H1 (cell line): ENCODE data around the gene UBE2I. TPM values are rescaled to one million over a fixed set of nuclear protein-coding genes. Genes with fewer than 3 reads are reported as not detected.

ENCODE experiments used
- CTBP2 ChIP-seq: IDR thresholded peaks from 2 replicates; pipeline ENCODE4 v1.7.0; 2011; ENCODE audit warnings: borderline replicate concordance, mild to moderate bottlenecking, moderate library complexity, mixed read lengths, low read length; ENCODE audit not compliant: insufficient read depth, insufficient read length
- JUND ChIP-seq: IDR thresholded peaks from 2 replicates; pipeline ENCODE4 v1.6.1; 2011; ENCODE audit warnings: mild to moderate bottlenecking, improper control_type of control experiment, low read length
- polyA plus RNA-seq, 7 experiments: library from polyadenylated mRNA; depleted of rRNA in 3 of 7; stranded (reverse) in 5 of 7; unstranded in 2 of 7; fragments of >200 nt in 5 of 7; fragments of 200-250 nt in 2 of 7; gene quantifications; 1 replicate in 5 of 7; 2 replicates in 1 of 7; 4 replicates in 1 of 7; pipeline versions ENCODE4 v1.2.1 to v1.2.3, GENCODE V29; 2011 to 2013; ENCODE audit warnings: missing spikeins in 2 of 7, mixed read lengths in 2 of 7
- total RNA-seq: library from RNA; stranded (reverse); fragmentation: NEBNext Ultra II Directional; extraction: Animal tissue kit (Norgen Biotek cat#: 25700); gene quantifications from 2 replicates; pipeline ENCODE4 v1.2.1, GENCODE V29; 2021

Gene UBE2I
- total and polyA plus RNA-seq, 2 of the 8 experiments (the other 6 are each of a cell fraction or from before 2014, with no cell fraction given): 148 to 268 TPM

- TF ChIP-seq CTBP2 (no peak), JUND (no peak)
These were observed 24.6 kb downstream of the UBE2I start (continued) for GRCh38 chr16:1333854-1334700.
